ENCODE data around the gene CNIH1. TPM values are rescaled to one million over a fixed set of nuclear protein-coding genes. Genes with fewer than 3 reads are reported as not detected.

Gene CNIH1
- total and polyA plus RNA-seq, 2 of the 13 experiments (the other 11 are each of a cell fraction or from before 2014, with no cell fraction given) = 166 to 421 TPM

DNA sequence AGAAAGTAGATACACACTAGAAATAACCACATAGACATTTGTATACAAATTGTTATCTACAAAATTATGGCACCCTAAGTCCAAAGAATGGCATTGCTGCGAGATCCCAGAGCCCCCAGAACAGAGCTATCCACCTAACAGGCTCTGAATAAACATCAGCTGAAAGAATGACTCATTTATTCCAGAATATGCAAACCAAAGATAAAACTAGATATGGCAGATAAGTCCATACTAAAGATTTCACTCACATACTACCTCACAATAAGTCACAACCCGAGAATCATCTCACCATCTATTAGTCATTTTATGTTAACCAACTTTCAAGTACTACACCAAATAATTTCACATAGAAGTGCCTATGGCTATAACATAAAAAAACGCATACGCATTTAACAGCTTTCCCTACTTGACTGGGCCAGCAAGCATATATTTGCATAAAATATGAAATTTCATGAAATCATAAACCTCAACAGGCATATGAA is 5.6 kb downstream of the CNIH1 start (continued):
- TF ChIP-seq, protein P1, sequence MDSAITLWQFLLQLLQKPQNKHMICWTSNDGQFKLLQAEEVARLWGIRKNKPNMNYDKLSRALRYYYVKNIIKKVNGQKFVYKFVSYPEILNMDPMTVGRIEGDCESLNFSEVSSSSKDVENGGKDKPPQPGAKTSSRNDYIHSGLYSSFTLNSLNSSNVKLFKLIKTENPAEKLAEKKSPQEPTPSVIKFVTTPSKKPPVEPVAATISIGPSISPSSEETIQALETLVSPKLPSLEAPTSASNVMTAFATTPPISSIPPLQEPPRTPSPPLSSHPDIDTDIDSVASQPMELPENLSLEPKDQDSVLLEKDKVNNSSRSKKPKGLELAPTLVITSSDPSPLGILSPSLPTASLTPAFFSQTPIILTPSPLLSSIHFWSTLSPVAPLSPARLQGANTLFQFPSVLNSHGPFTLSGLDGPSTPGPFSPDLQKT (CRISPR knock-in tag; IDR thresholded peaks at IDR 0.05; ENCODE audit: borderline replicate concordance) = no peak
- TF ChIP-seq DNMT3B (CRISPR knock-in tag; conservative IDR thresholded peaks at IDR 0.05) = no peak
- TF ChIP-seq HMGXB4 (CRISPR knock-in tag; IDR thresholded peaks at IDR 0.05; ENCODE audit: borderline replicate concordance in 1 of 2, low read depth in 1 of 2) = no peak
- no peak for TF ChIP-seq RCOR2 (CRISPR knock-in tag; IDR thresholded peaks at IDR 0.05)
- no peak for TF ChIP-seq SIX4 (CRISPR knock-in tag; IDR thresholded peaks at IDR 0.05)
- TF ChIP-seq ZSCAN31 (CRISPR knock-in tag; IDR thresholded peaks at IDR 0.05; ENCODE audit: low read depth) = no peak
- TF ChIP-seq KLF11 (CRISPR knock-in tag; IDR thresholded peaks at IDR 0.05) = no peak

GRCh38 chr14:54428527-54428926 is 12.6 kb downstream of the CNIH1 start:
- H3K79me2 ChIP-seq (ENCODE audit: insufficient read depth, low read length) = peaks cover 40% of the 10 kb centered on the region
- no peak overlapping the region for H3K9ac ChIP-seq (ENCODE audit: insufficient read depth, low read depth, low read length)
- FAIRE-seq = no peak
- H3K4me1 ChIP-seq (ENCODE audit: insufficient read depth, low read length) = peaks cover 47% of the 10 kb centered on the region
- H3K4me3 ChIP-seq (replicated peaks in 1 of 3; ENCODE audit: insufficient read depth in 1 of 3, low read depth in 2 of 3, low read length in 3 of 3) = no peak overlapping the region
- intact Hi-C loops (cut with micrococcal nuclease; ENCODE audit: unreplicated experiment) = no loop called here
- 94% methylated on average over 2 of the region's 2 CpGs for WGBS (ENCODE audit: low lambda C conversion rate)
- no peak for DNase-seq (ENCODE audit: low spot score)
- BruUV-seq (replicated peaks) = no TSS peak
- peaks cover 4% of the 10 kb centered on the region; the same call in 1 of the 2 replicates for H4K20me1 ChIP-seq (ENCODE audit: insufficient read depth, low read length)
- POLR2A ChIA-PET = no interaction called here
- no peak overlapping the region for H3K4me2 ChIP-seq (ENCODE audit: low read depth, low read length)
- no peaks in the 10 kb centered on the region for H3K9me3 ChIP-seq (ENCODE audit: low read length)
- H3K27me3 ChIP-seq (ENCODE audit: control insufficient read depth in 1 of 2, insufficient read depth in 2 of 2, low read length in 2 of 2) = no peaks in the 10 kb centered on the region
- ATAC-seq = no peak
- H2AFZ ChIP-seq (ENCODE audit: low read length) = no peak overlapping the region
- CTCF ChIA-PET (ENCODE audit: low intra/inter-chr PET ratio, low total read pairs) = no interaction called here
- no peak overlapping the region for H3K27ac ChIP-seq (ENCODE audit: extremely low read length, insufficient read depth, low read length)
- peaks cover 14 to 53% of the 10 kb centered on the region in 2 experiments for H3K36me3 ChIP-seq (replicated peaks in 1 of 2; ENCODE audit: control insufficient read depth in 1 of 2, insufficient read depth in 2 of 2, low read length in 2 of 2)
- in situ Hi-C loops (cut with HindIII; ENCODE audit: extremely low pct_ligation_motif_present, low pct_unique_long_range_greater_than_20kb) = no loop called here
- no peak for TF ChIP-seq ZNF737 (CRISPR knock-in tag; IDR thresholded peaks at IDR 0.05; ENCODE audit: borderline replicate concordance)
- TF ChIP-seq GLMP (CRISPR knock-in tag; IDR thresholded peaks at IDR 0.05; ENCODE audit: borderline replicate concordance) = no peak
- no peak for TF ChIP-seq KDM2A (CRISPR knock-in tag; IDR thresholded peaks at IDR 0.05; ENCODE audit: borderline replicate concordance, low read depth)
- TF ChIP-seq, protein P2, sequence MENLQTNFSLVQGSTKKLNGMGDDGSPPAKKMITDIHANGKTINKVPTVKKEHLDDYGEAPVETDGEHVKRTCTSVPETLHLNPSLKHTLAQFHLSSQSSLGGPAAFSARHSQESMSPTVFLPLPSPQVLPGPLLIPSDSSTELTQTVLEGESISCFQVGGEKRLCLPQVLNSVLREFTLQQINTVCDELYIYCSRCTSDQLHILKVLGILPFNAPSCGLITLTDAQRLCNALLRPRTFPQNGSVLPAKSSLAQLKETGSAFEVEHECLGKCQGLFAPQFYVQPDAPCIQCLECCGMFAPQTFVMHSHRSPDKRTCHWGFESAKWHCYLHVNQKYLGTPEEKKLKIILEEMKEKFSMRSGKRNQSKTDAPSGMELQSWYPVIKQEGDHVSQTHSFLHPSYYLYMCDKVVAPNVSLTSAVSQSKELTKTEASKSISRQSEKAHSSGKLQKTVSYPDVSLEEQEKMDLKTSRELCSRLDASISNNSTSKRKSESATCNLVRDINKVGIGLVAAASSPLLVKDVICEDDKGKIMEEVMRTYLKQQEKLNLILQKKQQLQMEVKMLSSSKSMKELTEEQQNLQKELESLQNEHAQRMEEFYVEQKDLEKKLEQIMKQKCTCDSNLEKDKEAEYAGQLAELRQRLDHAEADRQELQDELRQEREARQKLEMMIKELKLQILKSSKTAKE (CRISPR knock-in tag; IDR thresholded peaks at IDR 0.05; ENCODE audit: borderline replicate concordance) = no peak
- TF ChIP-seq TCF7L2 (IDR thresholded peaks at IDR 0.05; ENCODE audit: low read depth, low read length) = no peak
- TF ChIP-seq SP5 (CRISPR knock-in tag; IDR thresholded peaks at IDR 0.05; ENCODE audit: borderline replicate concordance, low read depth) = no peak
- no peak for TF ChIP-seq ZNF431 (CRISPR knock-in tag; IDR thresholded peaks at IDR 0.05; ENCODE audit: borderline replicate concordance, low read depth)
- no peak for TF ChIP-seq TERF1 (CRISPR knock-in tag; IDR thresholded peaks at IDR 0.05)
- no peak for TF ChIP-seq HDAC1 (CRISPR knock-in tag; IDR thresholded peaks at IDR 0.05)

Data from HepG2 (cell line).